ENCODE data around the gene RPE.

DNA sequence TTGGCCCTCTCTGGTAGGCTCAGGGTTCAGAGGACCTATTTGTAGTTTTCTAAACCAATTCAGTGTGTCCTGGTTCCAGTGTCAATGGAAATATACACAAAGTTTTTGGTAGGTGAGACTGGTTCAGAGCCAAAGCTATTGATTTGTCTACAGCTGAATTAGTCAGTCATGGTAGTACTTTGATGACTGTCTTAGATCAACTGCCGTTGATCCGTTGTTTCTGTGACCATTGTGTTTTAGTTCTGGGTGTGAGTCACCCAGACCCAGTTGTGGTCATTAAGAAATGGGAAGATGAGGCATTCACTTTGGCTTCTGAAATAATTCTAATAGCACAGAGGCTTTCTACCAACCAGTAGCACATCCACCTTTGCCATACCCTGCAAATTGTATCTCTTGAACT lies 16.0 kb upstream of the RPE start:
- no peak for TF ChIP-seq CTCF (conservative IDR thresholded peaks at IDR 0.05 in 1 of 2, IDR thresholded peaks at IDR 0.05 in 1 of 2; ENCODE audit: extremely low read depth in 1 of 2, insufficient read depth in 1 of 2, low read depth in 1 of 2, low read length in 2 of 2)
- no peak for TF ChIP-seq EZH2 (IDR thresholded peaks at IDR 0.05; ENCODE audit: borderline replicate concordance, low read length)
